Choroid plexus epithelial cell (primary cell): Measurements from ENCODE around the gene MDN1.
A peak's percentile ranks its signal among the peaks of the same experiment; 100 is the strongest.
"Not testable (repeated sequence)": the region's sequence is repeated elsewhere in the genome, so short reads cannot be mapped to it uniquely, and the experiment has no call there.

ENCODE experiments used
- DNase-seq: peaks from one replicate; pipeline ENCODE4 v3.0.0-alpha.2; 2010; ENCODE audit warnings: low read depth
- H3K4me3 ChIP-seq: 2 replicates; pipeline ENCODE4 v1.5.1; 2011; ENCODE audit warnings: low read depth, mild to moderate bottlenecking, control low read depth, low read length, moderate library complexity
- CTCF ChIP-seq: conservative IDR thresholded peaks from 2 replicates; pipeline ENCODE4 v1.5.1; 2011; ENCODE audit warnings: low read depth, mild to moderate bottlenecking, control low read depth, inconsistent platforms, low read length, moderate library complexity

Gene MDN1

GRCh38 chr6:89736893-89737292 lies 82.7 kb downstream of the MDN1 start:
- H3K4me3 ChIP-seq = no peak overlapping the region
- TF ChIP-seq CTCF = no peak
- DNase-seq = no peak

GRCh38 chr6:89734526-89734925 lies 85.1 kb downstream of the MDN1 start:
- no peak for TF ChIP-seq CTCF
- no peak overlapping the region for H3K4me3 ChIP-seq
- peak; percentile 17 for DNase-seq

- DNase-seq = no peak
- no peak for TF ChIP-seq CTCF
- no peak overlapping the region for H3K4me3 ChIP-seq
Observed at GRCh38 chr6:89731924-89732567, 87.5 kb downstream of the MDN1 start.

- DNase-seq, H3K4me3 ChIP-seq: not testable (repeated sequence)
Observed at GRCh38 chr6:89731262-89731661, 88.3 kb downstream of the MDN1 start.

DNA sequence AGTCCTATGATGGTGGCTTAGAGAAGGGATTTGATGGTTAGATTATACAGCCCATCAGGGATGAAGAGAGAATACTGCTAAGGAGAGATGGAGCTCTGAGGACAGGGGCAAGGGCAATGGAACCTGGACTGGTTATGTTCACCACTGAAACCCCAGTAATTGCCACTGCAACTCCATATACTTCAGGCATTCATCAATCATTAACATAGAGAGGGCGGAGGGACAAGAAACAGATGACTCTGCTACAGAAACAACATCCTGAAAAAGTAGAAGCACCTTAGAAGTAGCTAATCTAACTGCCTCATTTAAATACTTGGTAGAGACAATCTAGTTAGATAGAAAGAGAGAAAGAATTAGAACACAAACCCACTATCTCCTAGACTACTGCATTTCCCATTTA lies 89.8 kb downstream of the MDN1 start:
- TF ChIP-seq CTCF = no peak
- no peak for DNase-seq
- H3K4me3 ChIP-seq = no peak overlapping the region

DNA sequence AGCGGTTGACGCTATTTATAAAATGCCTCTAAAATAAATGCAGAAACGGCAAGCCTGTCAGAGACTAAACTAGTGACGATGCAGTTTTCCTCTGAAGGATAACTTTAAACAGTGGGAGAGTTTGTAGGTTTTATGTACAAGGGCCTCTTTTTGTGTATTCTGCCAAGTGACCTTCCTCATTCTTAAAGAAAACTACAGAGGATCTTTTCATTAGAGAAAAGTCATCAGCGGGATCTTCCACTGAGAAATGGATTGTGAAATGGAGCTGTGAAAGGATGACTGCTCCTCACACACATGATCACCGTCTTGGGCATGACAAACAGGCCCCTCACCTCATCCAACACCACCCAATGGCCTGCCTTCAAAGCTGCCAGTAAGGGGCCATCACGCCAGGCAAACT lies 92.1 kb downstream of the MDN1 start:
- no peak for DNase-seq
- no peak overlapping the region for H3K4me3 ChIP-seq
- no peak for TF ChIP-seq CTCF

GRCh38 chr6:89724981-89725380 lies 94.6 kb downstream of the MDN1 start:
- no peak for TF ChIP-seq CTCF
- no peak for DNase-seq
- no peak overlapping the region for H3K4me3 ChIP-seq
